Measurements from ENCODE around the gene ADORA1. TPM values are rescaled to one million over a fixed set of nuclear protein-coding genes. Genes with fewer than 3 reads are reported as not detected.

The ADORA1 gene
- total and polyA plus RNA-seq, 2 of the 13 experiments (the other 11 are each of a cell fraction or from before 2014, with no cell fraction given): 0.11 TPM; not detected in 1

DNA sequence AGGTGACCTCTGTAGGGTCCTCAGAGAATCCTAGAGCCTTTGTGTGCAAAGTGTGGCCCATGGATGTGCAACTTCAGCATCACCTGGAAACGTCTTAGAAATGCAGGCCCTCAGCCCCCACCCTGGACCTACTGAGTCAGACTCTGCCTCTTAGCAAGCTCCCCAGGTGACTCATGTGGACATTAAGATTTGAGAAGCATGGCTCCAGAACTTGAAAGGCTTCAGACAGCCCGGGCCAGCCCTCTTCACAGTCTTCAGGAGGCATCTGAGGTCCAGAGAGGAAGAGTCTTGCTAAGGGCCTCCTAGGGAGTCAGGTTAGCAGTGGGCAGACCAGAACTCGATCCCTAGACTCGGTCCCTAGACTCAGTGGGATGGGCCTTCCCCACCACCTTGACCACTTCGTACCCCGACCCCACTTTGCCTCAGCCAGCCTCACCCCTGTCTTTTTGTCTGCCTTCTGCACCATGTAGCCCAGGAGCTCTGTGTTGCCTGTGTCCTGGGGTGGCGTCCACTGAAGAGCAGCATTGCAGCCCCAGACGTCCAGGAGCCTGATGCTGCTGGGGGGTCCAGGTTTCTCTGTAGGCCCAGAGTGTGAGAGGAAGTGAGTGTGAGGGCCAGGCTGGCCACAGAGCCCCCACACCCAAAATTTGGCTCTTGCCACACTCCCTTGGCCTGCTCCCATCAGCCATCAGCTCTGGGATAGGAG is 43.3 kb downstream of the ADORA1 start:
- 0 out of 2 replicates have a peak, but pooled peaks cover 4% of the 10 kb centered on the region for H4K20me1 ChIP-seq (ENCODE audit: insufficient read depth, low read length)
- no peak overlapping the region for H2AFZ ChIP-seq (ENCODE audit: low read length)
- H3K9ac ChIP-seq (ENCODE audit: insufficient read depth, low read depth, low read length): no peak overlapping the region
- ATAC-seq: no peak
- no peak overlapping the region for H3K4me3 ChIP-seq (replicated peaks in 1 of 3; ENCODE audit: insufficient read depth in 1 of 3, low read depth in 2 of 3, low read length in 3 of 3)
- 0% methylated on average over 2 of the region's 8 CpGs for WGBS (ENCODE audit: low lambda C conversion rate)
- H3K27ac ChIP-seq (ENCODE audit: extremely low read length, insufficient read depth, low read length): no peak overlapping the region
- no peaks in the 10 kb centered on the region for H3K79me2 ChIP-seq (ENCODE audit: insufficient read depth, low read length)
- no peak overlapping the region for H3K4me2 ChIP-seq (ENCODE audit: low read depth, low read length)
- ChIA-PET CTCF (ENCODE audit: low intra/inter-chr PET ratio, low total read pairs) (no interaction called here), POLR2A (no interaction called here)
- H3K27me3 ChIP-seq (ENCODE audit: control insufficient read depth in 1 of 2, insufficient read depth in 2 of 2, low read length in 2 of 2): peaks cover 2 to 13% of the 10 kb centered on the region in 2 experiments; a peak in 3 of 5 replicates
- H3K9me3 ChIP-seq (ENCODE audit: low read length): no peaks in the 10 kb centered on the region
- FAIRE-seq: no peak
- intact Hi-C loops (cut with micrococcal nuclease; ENCODE audit: unreplicated experiment) (no loop called here), in situ Hi-C loops (cut with HindIII; ENCODE audit: extremely low pct_ligation_motif_present, low pct_unique_long_range_greater_than_20kb) (loop anchor here (5.0 kb wide), 1 partner anchor 53 kb away; no protein-coding TSS in a partner anchor)
- no TSS peak for BruUV-seq (replicated peaks)
- TF ChIP-seq ZNF781 (CRISPR knock-in tag; IDR thresholded peaks at IDR 0.05; ENCODE audit: borderline replicate concordance, not compliant biosample characterization) (no peak), HNF4G (IDR thresholded peaks at IDR 0.05; ENCODE audit: borderline replicate concordance, low read depth, low read length) (no peak), HNF4G (CRISPR knock-in tag; IDR thresholded peaks at IDR 0.05; ENCODE audit: borderline replicate concordance, low read depth) (no peak), MBNL3 (CRISPR knock-in tag; conservative IDR thresholded peaks at IDR 0.05) (no peak), ELF3 (CRISPR knock-in tag; IDR thresholded peaks at IDR 0.05) (no peak), NKX3-1 (CRISPR knock-in tag; IDR thresholded peaks at IDR 0.05) (no peak), ZC3H4 (CRISPR knock-in tag; IDR thresholded peaks at IDR 0.05; ENCODE audit: borderline replicate concordance) (no peak), BCLAF1 (IDR thresholded peaks at IDR 0.05) (no peak), ZNF460 (CRISPR knock-in tag; IDR thresholded peaks at IDR 0.05; ENCODE audit: borderline replicate concordance) (no peak), ZNF792 (CRISPR knock-in tag; IDR thresholded peaks at IDR 0.05) (no peak), PAWR (CRISPR knock-in tag; IDR thresholded peaks at IDR 0.05; ENCODE audit: borderline replicate concordance) (no peak), SIX4 (CRISPR knock-in tag; IDR thresholded peaks at IDR 0.05) (no peak), SP4 (CRISPR knock-in tag; IDR thresholded peaks at IDR 0.05) (no peak), ZNF24 (IDR thresholded peaks at IDR 0.05) (no peak), ZNF510 (CRISPR knock-in tag; IDR thresholded peaks at IDR 0.05; ENCODE audit: low read depth) (no peak)
- H3K36me3 ChIP-seq (replicated peaks in 1 of 2; ENCODE audit: control insufficient read depth in 1 of 2, insufficient read depth in 2 of 2, low read length in 2 of 2): no peaks in the 10 kb centered on the region
- H3K4me1 ChIP-seq (ENCODE audit: insufficient read depth, low read length): no peaks in the 10 kb centered on the region
- DNase-seq (ENCODE audit: low spot score): no peak

Measured in HepG2 (cell line).